Thoracic aorta (tissue), 2 donors: ENCODE results near the gene ARFGAP2. TPM values are rescaled to one million over a fixed set of nuclear protein-coding genes. Genes with fewer than 3 reads are reported as not detected.

Experiments
- ATAC-seq: fragments of 150-250 bp; one replicate; pipeline ENCODE4 v1.8.0; 2017; ENCODE audit warnings: low read depth; ENCODE audit not compliant: insufficient number of reproducible peaks, low FRiP score
- DNase-seq: peaks from one replicate; pipeline ENCODE4 v3.0.0-alpha.2; 2020; ENCODE audit warnings: low spot score
- H3K27ac ChIP-seq, 2 donors: fragments of 200-600 bp; sonication (generic); 1 replicate in 1 of 2; 2 replicates in 1 of 2; pipeline ENCODE4 v1.5.1; 2016; ENCODE audit warnings: mild to moderate bottlenecking in 2 of 2, moderate library complexity in 2 of 2
- H3K27me3 ChIP-seq: fragments of 200-600 bp; sonication (generic); replicated peaks from 2 replicates; pipeline ENCODE4 v1.6.0; 2016; ENCODE audit warnings: mild to moderate bottlenecking; ENCODE audit not compliant: insufficient read depth
- H3K36me3 ChIP-seq: fragments of 200-600 bp; sonication (generic); one replicate; pipeline ENCODE4 v1.5.1; 2016
- H3K4me1 ChIP-seq, 2 donors: fragments of 200-600 bp; sonication (generic); 1 replicate in 1 of 2; 2 replicates in 1 of 2; pipeline versions ENCODE4 v1.5.1 to v1.6.0; 2016; ENCODE audit warnings: low read depth in 2 of 2, mild to moderate bottlenecking in 1 of 2; ENCODE audit not compliant: control insufficient read depth in 1 of 2
- H3K4me3 ChIP-seq: fragments of 200-600 bp; sonication (generic); 2 replicates; pipeline ENCODE4 v1.5.1; 2016; ENCODE audit warnings: mild to moderate bottlenecking
- H3K9me3 ChIP-seq: fragments of 200-600 bp; sonication (generic); 2 replicates; pipeline ENCODE4 v1.5.1; 2016
- CTCF ChIP-seq: fragments of 200-600 bp; sonication (generic); IDR thresholded peaks from one replicate; pipeline ENCODE4 v1.5.1; 2019; ENCODE audit warnings: antibody characterized with exemption
- total RNA-seq, 2 donors: library from RNA; depleted of rRNA; stranded (reverse); fragments of >200 nt; gene quantifications; one replicate each; pipeline versions ENCODE4 v1.1.0 to v1.2.3, GENCODE V29; 2016

ARFGAP2 gene
- total RNA-seq, 2 donors from 2014 or later: 122 to 164 TPM

DNA sequence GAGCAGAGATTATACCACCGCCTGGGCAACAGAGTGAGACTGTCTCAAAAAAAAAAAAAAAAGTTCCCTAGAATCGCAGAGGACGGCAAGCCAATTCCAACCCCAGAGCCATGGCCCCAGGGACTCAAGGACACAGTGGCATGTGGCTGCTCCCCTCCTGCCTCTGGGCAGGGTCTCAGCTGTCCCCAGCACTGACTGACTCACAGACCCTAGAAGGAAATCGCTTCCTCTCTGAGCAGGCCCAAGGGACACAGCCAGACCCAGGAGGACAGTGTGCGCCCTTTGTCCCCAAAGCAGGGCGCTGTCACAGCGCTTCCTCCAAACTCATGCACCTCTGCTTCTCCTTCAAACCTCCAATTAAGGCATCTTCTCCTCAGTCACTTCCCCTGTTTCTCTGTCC is 7.3 kb upstream of the ARFGAP2 start:
- Histone ChIP-seq H3K27me3 (no peaks in the 10 kb centered on the region), H3K9me3 (no peaks in the 10 kb centered on the region), H3K27ac (peak overlapping the region; percentile 81 to 83), H3K4me1 (peaks cover 17 to 42% of the 10 kb centered on the region in 2 donors), H3K4me3 (no peak overlapping the region), H3K36me3 (peaks cover 12% of the 10 kb centered on the region)
- no peak for TF ChIP-seq CTCF
- ATAC-seq (no peak), DNase-seq (no peak)

DNA sequence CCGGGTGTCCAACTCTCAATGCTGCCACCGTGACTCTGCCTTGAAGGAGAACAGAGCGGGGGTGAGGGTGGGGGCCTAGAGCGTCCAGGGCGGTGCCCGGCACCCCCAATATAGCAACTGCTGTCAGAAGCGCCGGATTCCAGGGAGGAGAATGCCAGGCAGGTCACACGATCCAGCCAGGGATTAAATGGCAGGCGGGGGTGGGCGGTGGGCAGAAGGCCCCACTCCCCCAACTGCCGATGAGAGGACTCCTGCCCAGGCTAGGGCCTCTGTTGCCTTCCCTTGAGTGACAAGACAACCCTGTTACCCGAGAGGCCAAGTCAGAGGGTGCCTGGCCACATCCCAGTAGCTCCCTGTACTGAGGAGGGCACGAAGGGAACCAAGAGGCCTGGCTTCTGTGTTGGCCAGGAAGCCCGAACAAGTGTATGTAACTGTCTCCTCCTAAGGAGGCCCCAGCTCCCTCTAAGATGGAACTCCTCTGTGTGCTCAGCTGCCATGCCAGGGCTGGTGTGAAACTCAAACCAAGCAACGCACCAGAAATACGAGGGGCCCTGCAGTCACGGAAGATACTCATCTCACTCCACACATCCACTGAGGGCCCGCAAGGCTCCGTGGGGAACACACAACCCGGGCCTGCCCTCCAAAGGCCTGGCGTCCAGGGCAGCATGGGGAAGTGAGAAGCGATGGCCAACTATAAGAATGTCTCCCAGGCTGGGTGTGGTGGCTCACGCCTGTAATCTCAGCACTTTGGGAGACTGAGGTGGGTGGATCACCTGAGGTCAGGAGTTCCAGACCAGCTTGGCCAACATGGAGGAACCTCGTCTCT is 6.6 kb upstream of the ARFGAP2 start:
- TF ChIP-seq CTCF: no peak
- ATAC-seq: no peak
- no peak overlapping the region for H3K4me3 ChIP-seq

GRCh38 chr11:47182380-47182779 is 5.7 kb upstream of the ARFGAP2 start:
- Histone ChIP-seq H3K4me1 (peaks cover 9 to 37% of the 10 kb centered on the region in 2 donors), H3K27ac (no peak overlapping the region)
- no peak for ATAC-seq

More for the DNA sequence above, 6.6 kb upstream of the ARFGAP2 start:
- Histone ChIP-seq H3K36me3 (peaks cover 12% of the 10 kb centered on the region), H3K4me1 (peaks cover 11 to 37% of the 10 kb centered on the region in 2 donors), H3K9me3 (no peaks in the 10 kb centered on the region), H3K27me3 (no peaks in the 10 kb centered on the region), H3K27ac (no peak overlapping the region)
- no peak for DNase-seq

DNA sequence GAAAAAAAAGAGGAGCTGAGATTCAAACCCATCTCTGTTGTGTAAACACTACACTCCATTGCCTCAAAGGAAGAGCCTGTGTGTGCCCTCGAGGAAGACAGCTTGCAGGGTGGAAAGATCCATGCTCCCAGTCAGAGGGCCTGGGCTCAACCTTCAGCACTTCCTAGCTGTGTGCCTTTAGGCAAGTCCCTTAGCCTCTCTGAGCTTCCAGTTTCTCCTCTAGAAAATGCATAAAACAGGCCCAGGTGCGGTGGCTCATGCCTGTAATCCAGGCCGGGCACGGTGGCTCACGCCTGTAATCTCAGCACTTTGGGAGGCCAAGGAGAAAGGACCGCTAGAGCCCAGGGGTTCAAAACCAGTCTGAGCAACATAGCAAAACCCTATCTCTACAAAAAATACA is 4.6 kb upstream of the ARFGAP2 start:
- ATAC-seq: no peak
- H3K27ac ChIP-seq: no peak overlapping the region
- no peaks in the 10 kb centered on the region for H3K9me3 ChIP-seq
- TF ChIP-seq CTCF: no peak
- DNase-seq: no peak
- peaks cover 9 to 30% of the 10 kb centered on the region in 2 donors for H3K4me1 ChIP-seq
- H3K27me3 ChIP-seq: no peaks in the 10 kb centered on the region
- peaks cover 12% of the 10 kb centered on the region for H3K36me3 ChIP-seq
- H3K4me3 ChIP-seq: no peak overlapping the region

More at GRCh38 chr11:47182380-47182779, 5.7 kb upstream of the ARFGAP2 start:
- no peak overlapping the region for H3K4me3 ChIP-seq
- DNase-seq: no peak
- H3K27me3 ChIP-seq: no peaks in the 10 kb centered on the region
- TF ChIP-seq CTCF: no peak
- H3K9me3 ChIP-seq: no peaks in the 10 kb centered on the region
- peaks cover 12% of the 10 kb centered on the region for H3K36me3 ChIP-seq

- Histone ChIP-seq H3K36me3 (peaks cover 12% of the 10 kb centered on the region), H3K27ac (no peak overlapping the region), H3K9me3 (no peaks in the 10 kb centered on the region), H3K27me3 (no peaks in the 10 kb centered on the region), H3K4me3 (no peak overlapping the region), H3K4me1 (peaks cover 17 to 38% of the 10 kb centered on the region in 2 donors)
- ATAC-seq: no peak
- no peak for TF ChIP-seq CTCF
- DNase-seq: no peak
These were observed 3.5 kb upstream of the ARFGAP2 start for GRCh38 chr11:47180006-47180787.
